Measurements from ENCODE around the gene CDK14.

The CDK14 gene

GRCh38 chr7:90595801-90596670 lies at the start of gene CDK14:
Gene CDK14 (plus strand): TSS chr7:90596321. CDS start chr7:90596628, 307 bp downstream.
- DNase-seq (ENCODE audit: insufficient read length, low spot score) (peak; percentile 78), FAIRE-seq (peak; percentile 77)

DNA sequence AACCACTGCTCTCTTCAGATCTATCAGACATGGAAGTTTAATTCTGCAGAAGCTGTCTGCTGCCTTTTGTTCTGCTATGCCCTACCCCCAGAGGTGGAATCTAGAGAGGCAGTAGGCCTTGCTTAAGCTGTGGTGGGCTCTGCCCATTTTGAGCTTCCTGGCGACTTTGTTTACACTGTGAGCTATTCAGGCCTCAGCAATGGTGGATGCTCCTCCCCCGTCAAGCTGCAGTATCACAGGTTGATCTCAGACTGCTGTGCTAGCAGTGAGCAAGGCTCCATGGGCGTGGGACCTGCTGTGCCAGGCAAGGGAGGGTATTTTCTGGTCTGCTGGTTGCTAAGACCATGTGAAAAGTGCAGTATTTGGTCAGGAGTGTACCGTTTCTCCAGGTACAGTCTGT lies 45.1 kb upstream of the CDK14 start:
- DNase-seq (ENCODE audit: insufficient read length, low spot score) (no peak), FAIRE-seq (no peak)

- FAIRE-seq (no peak), DNase-seq (ENCODE audit: insufficient read length, low spot score) (no peak)
Observed at GRCh38 chr7:90552521-90552920, 43.6 kb upstream of the CDK14 start.

- FAIRE-seq: no peak
- DNase-seq (ENCODE audit: insufficient read length, low spot score): no peak
Observed at GRCh38 chr7:90560730-90561129, 35.4 kb upstream of the CDK14 start.

DNA sequence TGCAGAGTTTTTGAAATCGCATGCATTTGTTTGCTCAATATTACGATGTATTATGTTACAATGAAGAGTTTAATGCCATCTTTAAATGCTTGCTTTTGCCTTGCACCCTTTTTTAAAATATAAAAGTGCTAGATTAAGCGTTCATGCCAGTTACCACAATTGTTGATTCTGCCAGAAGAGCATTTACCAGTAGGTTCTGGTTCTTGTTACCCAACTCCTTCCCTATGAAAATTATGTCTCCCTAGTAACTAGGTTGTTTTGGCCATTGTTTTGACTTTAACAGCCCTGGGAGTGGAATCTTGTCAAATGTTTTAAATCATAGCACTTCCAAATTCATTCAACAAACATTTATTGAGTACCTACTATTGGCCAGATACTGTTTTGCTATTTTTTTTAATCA lies 32.8 kb upstream of the CDK14 start:
- DNase-seq (ENCODE audit: insufficient read length, low spot score) (no peak), FAIRE-seq (no peak)

GRCh38 chr7:90564455-90564854 lies 31.7 kb upstream of the CDK14 start:
- FAIRE-seq (no peak), DNase-seq (ENCODE audit: insufficient read length, low spot score) (no peak)

DNA sequence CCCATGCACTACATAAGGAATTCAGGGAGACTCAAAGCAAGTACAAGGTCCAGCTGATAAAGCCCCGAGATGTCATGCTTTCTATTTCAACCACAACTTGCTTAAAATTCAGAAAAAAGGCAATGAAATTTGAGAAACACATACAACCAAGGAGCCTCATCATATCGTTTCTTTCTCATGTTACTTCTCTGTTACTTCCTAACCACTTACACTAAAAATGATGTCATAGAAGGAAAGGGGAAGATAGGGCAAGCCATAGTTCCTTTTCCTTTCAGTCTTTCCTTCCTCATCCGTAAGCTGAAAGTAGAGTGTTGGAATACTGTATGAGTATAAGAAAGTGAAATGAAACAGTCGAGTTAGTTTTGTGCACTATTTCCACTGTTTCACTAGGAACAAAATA lies 27.9 kb upstream of the CDK14 start:
- FAIRE-seq (peak; percentile 83), DNase-seq (ENCODE audit: insufficient read length, low spot score) (no peak)

- DNase-seq (ENCODE audit: insufficient read length, low spot score): no peak
- FAIRE-seq: no peak
Observed at GRCh38 chr7:90569368-90569767, 26.8 kb upstream of the CDK14 start.

- no peak for FAIRE-seq
- DNase-seq (ENCODE audit: insufficient read length, low spot score): no peak
Observed at GRCh38 chr7:90570373-90570959, 25.7 kb upstream of the CDK14 start.

GRCh38 chr7:90574146-90574819 lies 21.8 kb upstream of the CDK14 start:
- FAIRE-seq: no peak
- no peak for DNase-seq (ENCODE audit: insufficient read length, low spot score)

DNA sequence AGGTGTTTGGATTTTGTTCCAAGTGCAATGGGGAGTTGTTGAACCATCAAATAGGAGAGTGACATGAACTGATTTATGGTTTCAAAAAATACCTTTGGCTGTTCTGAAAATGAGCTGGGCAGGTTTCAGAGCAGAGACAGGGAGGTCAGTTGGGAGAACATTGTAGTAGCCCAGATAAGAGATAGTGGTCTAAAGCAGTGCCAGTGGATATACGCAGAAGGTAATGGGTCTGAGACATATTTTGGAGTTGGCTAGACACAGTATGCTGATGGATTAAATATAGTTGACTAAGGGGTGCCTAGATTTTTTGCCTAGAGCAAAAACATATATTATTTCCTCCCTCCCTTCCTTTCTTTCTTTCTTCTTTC lies 21.3 kb upstream of the CDK14 start:
- FAIRE-seq: no peak
- DNase-seq (ENCODE audit: insufficient read length, low spot score): no peak

GRCh38 chr7:90579181-90579688 lies 16.9 kb upstream of the CDK14 start:
- DNase-seq (ENCODE audit: insufficient read length, low spot score) (no peak), FAIRE-seq (peak; percentile 28)

DNA sequence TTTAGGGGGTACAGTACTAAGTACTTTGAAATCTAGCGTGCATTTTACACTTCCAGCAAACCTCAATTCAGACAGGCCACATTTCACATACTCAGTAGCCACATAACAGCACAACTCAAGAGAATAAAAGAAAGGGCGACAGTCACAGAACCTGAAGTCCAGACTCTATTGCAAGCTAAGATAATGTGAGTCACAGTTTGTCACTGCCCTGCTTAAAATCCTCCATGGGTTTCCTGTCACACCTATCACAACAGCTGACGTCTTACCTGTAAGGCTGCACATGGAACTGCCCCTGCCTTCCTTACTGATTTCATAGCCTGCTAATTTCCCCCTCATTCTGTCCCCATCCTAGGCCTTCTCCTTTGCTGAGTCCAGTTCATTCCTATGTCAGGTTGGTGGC lies 16.1 kb upstream of the CDK14 start:
- no peak for FAIRE-seq
- DNase-seq (ENCODE audit: insufficient read length, low spot score): no peak

- FAIRE-seq: no peak
- no peak for DNase-seq (ENCODE audit: insufficient read length, low spot score)
Observed at GRCh38 chr7:90582164-90582563, 14.0 kb upstream of the CDK14 start.

DNA sequence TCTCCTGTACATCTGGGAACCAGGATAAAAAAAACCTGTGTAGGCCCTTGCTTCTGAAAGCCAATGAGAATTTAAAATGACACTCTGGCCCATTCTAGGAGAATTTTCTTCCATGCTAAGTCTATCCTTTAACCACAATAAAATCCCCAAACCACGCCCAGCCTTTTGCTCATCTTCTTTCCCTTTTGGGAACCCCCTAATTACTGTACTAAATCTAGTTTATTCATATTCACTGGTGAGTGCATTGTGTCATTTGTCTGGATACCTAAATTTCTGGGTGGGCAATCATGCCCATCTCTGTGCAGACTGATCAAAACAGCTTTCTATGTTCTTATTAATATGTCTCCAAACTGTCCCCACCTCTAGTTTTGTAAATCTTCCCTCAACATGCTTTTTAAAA lies 11.7 kb upstream of the CDK14 start:
- no peak for DNase-seq (ENCODE audit: insufficient read length, low spot score)
- FAIRE-seq: no peak

- FAIRE-seq (no peak), DNase-seq (ENCODE audit: insufficient read length, low spot score) (no peak)
Observed at GRCh38 chr7:90586091-90586490, 10.0 kb upstream of the CDK14 start.

DNA sequence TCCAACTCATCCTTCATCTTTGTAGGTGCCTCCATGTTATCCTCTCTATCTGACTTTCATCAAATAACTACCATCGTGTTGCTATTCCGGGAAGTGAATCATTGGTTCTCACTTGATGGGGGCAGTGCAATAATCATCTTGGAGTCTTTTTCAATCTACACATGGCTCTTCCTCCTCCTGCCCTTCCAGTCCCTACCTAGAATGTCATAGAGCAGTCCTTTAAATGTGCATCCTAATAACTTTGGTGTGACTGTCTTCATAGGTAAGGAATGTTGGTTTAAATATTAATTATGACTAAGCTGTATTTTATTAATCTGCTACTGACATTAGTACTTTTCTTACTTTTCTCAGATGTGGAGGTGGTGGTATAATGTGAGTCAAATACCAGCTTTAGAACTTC lies 8.4 kb upstream of the CDK14 start:
- peak; percentile 8 for FAIRE-seq
- DNase-seq (ENCODE audit: insufficient read length, low spot score): no peak

- DNase-seq (ENCODE audit: insufficient read length, low spot score) (no peak), FAIRE-seq (no peak)
Observed at GRCh38 chr7:90592033-90592432, 4.1 kb upstream of the CDK14 start.

GRCh38 chr7:90593205-90593604 lies 2.9 kb upstream of the CDK14 start:
- FAIRE-seq (no peak), DNase-seq (ENCODE audit: insufficient read length, low spot score) (no peak)

DNA sequence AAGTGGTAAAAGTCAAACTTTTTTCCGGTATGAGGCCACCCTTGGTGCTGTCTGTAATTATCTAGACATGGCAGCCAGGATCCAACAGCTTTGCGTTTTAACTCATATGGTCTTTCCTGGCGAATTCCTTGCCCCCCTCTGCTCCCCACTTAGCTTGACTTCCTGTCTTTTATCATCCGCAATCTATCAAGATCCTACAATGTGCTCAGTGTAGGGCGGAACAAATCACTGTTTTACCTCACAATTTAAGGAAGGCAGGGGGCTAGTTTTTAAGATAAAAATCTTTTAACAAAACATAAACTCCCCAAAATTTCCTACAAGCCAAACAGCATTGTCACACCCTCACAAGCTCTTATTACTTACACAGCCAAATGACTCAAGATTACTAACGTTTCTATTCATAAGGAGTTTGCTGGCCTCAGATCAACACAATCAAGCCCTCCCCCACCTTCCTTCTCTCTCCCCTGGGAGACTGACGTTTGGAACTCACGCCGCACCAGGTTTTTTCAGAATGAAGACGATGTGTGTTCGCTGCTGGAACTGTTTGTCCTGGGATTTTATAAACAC lies 1.3 kb upstream of the CDK14 start:
- DNase-seq (ENCODE audit: insufficient read length, low spot score): no peak
- FAIRE-seq: peak; percentile 66

GRCh38 chr7:90595342-90595800 lies 750 bp upstream of the CDK14 start:
- FAIRE-seq: peak; percentile 61
- DNase-seq (ENCODE audit: insufficient read length, low spot score): no peak
